ENCODE results near the gene NMD3. TPM values are rescaled to one million over a fixed set of nuclear protein-coding genes. Genes with fewer than 3 reads are reported as not detected.

NMD3 gene
- polyA plus RNA-seq, 3 donors = 16.8 to 30.0 (median 20.7) TPM

GRCh38 chr3:161230621-161231171, 9.6 kb downstream of the NMD3 start:
- H3K9ac ChIP-seq (ENCODE audit: insufficient read depth, low read length, poor library complexity, severe bottlenecking) = no peak overlapping the region
- peaks cover 73 to 96% of the 10 kb centered on the region in 2 donors for H3K36me3 ChIP-seq (replicated peaks in 1 of 2; ENCODE audit: control insufficient read depth in 1 of 2, insufficient read depth in 2 of 2, low read length in 2 of 2)
- DNase-seq = no peak
- no peak overlapping the region for H2AFZ ChIP-seq (ENCODE audit: insufficient read depth, low read depth, low read length, poor library complexity, severe bottlenecking)
- no peak overlapping the region for H3K27ac ChIP-seq (ENCODE audit: low read depth in 1 of 2, low read length in 2 of 2)
- no peak overlapping the region for H3K4me3 ChIP-seq (replicated peaks in 1 of 3; ENCODE audit: low read depth in 2 of 3, low read length in 3 of 3)
- Mint-ChIP-seq H3K27ac (no peak overlapping the region), H3K9me3 (no peaks in the 10 kb centered on the region), H3K27me3 (ENCODE audit: low read depth in 3 of 3) (no peaks in the 10 kb centered on the region), H3K4me1 (no peaks in the 10 kb centered on the region), H3K4me3 (no peak overlapping the region), H3K36me3 (peaks cover 24 to 39% of the 10 kb centered on the region in 2 donors)
- TF ChIP-seq CTCF (IDR thresholded peaks at IDR 0.05) = no peak
- peaks cover 3% of the 10 kb centered on the region for H3K79me2 ChIP-seq (ENCODE audit: insufficient read depth, low read length)
- H4K20me1 ChIP-seq (ENCODE audit: insufficient read depth, low read length) = peaks cover 16% of the 10 kb centered on the region
- H3K27me3 ChIP-seq (ENCODE audit: control insufficient read depth in 2 of 2, insufficient read depth in 2 of 2, low read length in 2 of 2) = no peaks in the 10 kb centered on the region
- WGBS (ENCODE audit: insufficient coverage) = 100% methylated on average over 2 of the region's 2 CpGs
- intact Hi-C loops (cut with micrococcal nuclease) = no loop called here
- no peak overlapping the region for H3K4me2 ChIP-seq (replicated peaks; ENCODE audit: extremely low read depth, low read length, poor library complexity, severe bottlenecking)
- no peaks in the 10 kb centered on the region for H3K4me1 ChIP-seq (ENCODE audit: control insufficient read depth in 1 of 2, insufficient read depth in 2 of 2, low read length in 2 of 2)
- no peaks in the 10 kb centered on the region for H3K9me3 ChIP-seq (replicated peaks in 1 of 2; ENCODE audit: control insufficient read depth in 1 of 2, insufficient read depth in 1 of 2, low read length in 2 of 2)

GRCh38 chr3:161231861-161232260, 10.8 kb downstream of the NMD3 start:
- H3K9me3 ChIP-seq (replicated peaks in 1 of 2; ENCODE audit: control insufficient read depth in 1 of 2, insufficient read depth in 1 of 2, low read length in 2 of 2) = no peaks in the 10 kb centered on the region
- no peak overlapping the region for H3K27ac ChIP-seq (ENCODE audit: low read depth in 1 of 2, low read length in 2 of 2)
- H3K36me3 ChIP-seq (replicated peaks in 1 of 2; ENCODE audit: control insufficient read depth in 1 of 2, insufficient read depth in 2 of 2, low read length in 2 of 2) = peaks cover 78 to 96% of the 10 kb centered on the region in 2 donors
- no peaks in the 10 kb centered on the region for H3K27me3 ChIP-seq (ENCODE audit: control insufficient read depth in 2 of 2, insufficient read depth in 2 of 2, low read length in 2 of 2)
- H3K79me2 ChIP-seq (ENCODE audit: insufficient read depth, low read length) = peaks cover 3% of the 10 kb centered on the region
- H3K9me3 Mint-ChIP-seq = no peaks in the 10 kb centered on the region
- no peak overlapping the region for H2AFZ ChIP-seq (ENCODE audit: insufficient read depth, low read depth, low read length, poor library complexity, severe bottlenecking)
- H3K36me3 Mint-ChIP-seq = peaks cover 32 to 44% of the 10 kb centered on the region in 2 donors
- no peak overlapping the region for H3K4me3 Mint-ChIP-seq
- H3K27ac Mint-ChIP-seq = no peak overlapping the region
- intact Hi-C loops (cut with micrococcal nuclease) = no loop called here
- no peak for DNase-seq
- H3K4me1 ChIP-seq (ENCODE audit: control insufficient read depth in 1 of 2, insufficient read depth in 2 of 2, low read length in 2 of 2) = no peaks in the 10 kb centered on the region
- no peak overlapping the region for H3K4me3 ChIP-seq (replicated peaks in 1 of 3; ENCODE audit: low read depth in 2 of 3, low read length in 3 of 3)
- H3K27me3 Mint-ChIP-seq (ENCODE audit: low read depth in 3 of 3) = no peaks in the 10 kb centered on the region
- no peak for TF ChIP-seq CTCF (IDR thresholded peaks at IDR 0.05)
- H3K4me2 ChIP-seq (replicated peaks; ENCODE audit: extremely low read depth, low read length, poor library complexity, severe bottlenecking) = no peak overlapping the region
- H3K4me1 Mint-ChIP-seq = no peaks in the 10 kb centered on the region
- peaks cover 16% of the 10 kb centered on the region for H4K20me1 ChIP-seq (ENCODE audit: insufficient read depth, low read length)
- no peak overlapping the region for H3K9ac ChIP-seq (ENCODE audit: insufficient read depth, low read length, poor library complexity, severe bottlenecking)
- 100% methylated on average over 2 of the region's 2 CpGs for WGBS (ENCODE audit: insufficient coverage)

All from CD14-positive monocyte (primary cell).